Ovary (tissue), 9 donors: Measurements from ENCODE around the gene FIGNL2. TPM values are rescaled to one million over a fixed set of nuclear protein-coding genes. Genes with fewer than 3 reads are reported as not detected.
A peak's percentile ranks its signal among the peaks of the same experiment; 100 is the strongest.

Experiments used
- DNase-seq, 5 donors: peaks; one replicate each; pipeline ENCODE4 v3.0.0-alpha.2; 2019 to 2020
- H3K27ac ChIP-seq, 2 donors: fragments of 200-600 bp; one replicate each; pipeline versions ENCODE4 v1.5.1 to v1.8.0; 2019 to 2022
- H3K27me3 ChIP-seq: fragments of 200-600 bp; one replicate; pipeline ENCODE4 v1.8.0; 2022
- H3K36me3 ChIP-seq: fragments of 200-600 bp; sonication (generic); one replicate; pipeline ENCODE4 v1.5.1; 2019
- H3K4me1 ChIP-seq: one replicate; pipeline ENCODE4 v1.8.1; 2013; ENCODE audit warnings: mild to moderate bottlenecking, moderate library complexity; ENCODE audit not compliant: insufficient read depth
- H3K4me3 ChIP-seq: fragments of 200-600 bp; sonication (generic); one replicate; pipeline ENCODE4 v1.5.1; 2017
- H3K9me3 ChIP-seq, 2 donors: fragments of 200-600 bp in 1 of 2; sonication (generic) in 1 of 2; one replicate each; pipeline versions ENCODE4 v1.5.1 to v1.8.1; 2013 to 2019; ENCODE audit warnings: mild to moderate bottlenecking in 1 of 2, moderate library complexity in 1 of 2
- EP300 ChIP-seq: sonication (generic); formaldehyde crosslinking; IDR thresholded peaks from one replicate; pipeline ENCODE4 v1.6.1; 2017; ENCODE audit warnings: antibody characterized with exemption
- POLR2A ChIP-seq: fragments of 450-650 bp; IDR thresholded peaks from one replicate; pipeline ENCODE4 v1.6.1; 2017; ENCODE audit warnings: antibody characterized with exemption, mild to moderate bottlenecking, moderate library complexity
- WGBS, 3 donors: extraction: QIAGEN DNeasy Blood & Tissue Kit in 1 of 3; methylation state at CpG; one replicate each; pipeline versions ENCODE4 v1.1.5 to v1.1.7; 2013 to 2017; 5-methylcytosine and 5-hydroxymethylcytosine counted together
- intact Hi-C, 4 donors: fragments of 100-400 bp; cut with DNase I; formaldehyde crosslinking; loops; one replicate each; pipeline versions ENCODE4 v1.11.0 to v1.15.1; 2022 to 2023
- polyA plus RNA-seq, 2 donors: library from polyadenylated mRNA; stranded (reverse); fragments of 200-250 nt in 1 of 2; fragments of 350-450 nt in 1 of 2; fragmentation: Illumina TruSeq in 1 of 2; extraction: RNeasy Lipid Tissue Mini Kit (QIAGEN cat#74804) in 1 of 2; gene quantifications; one replicate each; pipeline ENCODE4 v1.2.3, GENCODE V29; 2013 to 2014
- total RNA-seq, 7 donors: library from RNA; depleted of rRNA in 2 of 7; stranded (reverse); fragments of >200 nt in 2 of 7; fragmentation: NEBNext Ultra II Directional in 3 of 7; extraction: Animal tissue kit (Norgen Biotek cat#: 25700) in 3 of 7; gene quantifications; one replicate each; pipeline versions ENCODE4 v1.1.0 to v1.2.4, GENCODE V29; 2016 to 2023
- TF ChIP-seq, protein P1 (sequence below), 3 donors: fragments of 450-650 bp in 2 of 3; fragments of 200-600 bp in 1 of 3; IDR thresholded peaks; one replicate each; pipeline versions ENCODE4 v1.5.1 to v1.8.0; 2016 to 2022; ENCODE audit warnings: antibody characterized with exemption in 3 of 3, mild to moderate bottlenecking in 1 of 3
- donor health status: DM: no; HTN: no; CAD: no; lungs with moderate emphysema.
- donor health status: DM: no; HTN: no; CAD: no.
- donor health status: Bipolar disorder and iron deficiency.
- donor health status: DM: yes; HTN: yes; CAD: no.
- donor health status: DM: no; HTN: no; CAD: no.
- donor health status: DM: yes; HTN: yes; CAD: no.

FIGNL2 gene
- total and polyA plus RNA-seq, 9 donors = 0.11 to 0.50 (median 0.22) TPM

DNA sequence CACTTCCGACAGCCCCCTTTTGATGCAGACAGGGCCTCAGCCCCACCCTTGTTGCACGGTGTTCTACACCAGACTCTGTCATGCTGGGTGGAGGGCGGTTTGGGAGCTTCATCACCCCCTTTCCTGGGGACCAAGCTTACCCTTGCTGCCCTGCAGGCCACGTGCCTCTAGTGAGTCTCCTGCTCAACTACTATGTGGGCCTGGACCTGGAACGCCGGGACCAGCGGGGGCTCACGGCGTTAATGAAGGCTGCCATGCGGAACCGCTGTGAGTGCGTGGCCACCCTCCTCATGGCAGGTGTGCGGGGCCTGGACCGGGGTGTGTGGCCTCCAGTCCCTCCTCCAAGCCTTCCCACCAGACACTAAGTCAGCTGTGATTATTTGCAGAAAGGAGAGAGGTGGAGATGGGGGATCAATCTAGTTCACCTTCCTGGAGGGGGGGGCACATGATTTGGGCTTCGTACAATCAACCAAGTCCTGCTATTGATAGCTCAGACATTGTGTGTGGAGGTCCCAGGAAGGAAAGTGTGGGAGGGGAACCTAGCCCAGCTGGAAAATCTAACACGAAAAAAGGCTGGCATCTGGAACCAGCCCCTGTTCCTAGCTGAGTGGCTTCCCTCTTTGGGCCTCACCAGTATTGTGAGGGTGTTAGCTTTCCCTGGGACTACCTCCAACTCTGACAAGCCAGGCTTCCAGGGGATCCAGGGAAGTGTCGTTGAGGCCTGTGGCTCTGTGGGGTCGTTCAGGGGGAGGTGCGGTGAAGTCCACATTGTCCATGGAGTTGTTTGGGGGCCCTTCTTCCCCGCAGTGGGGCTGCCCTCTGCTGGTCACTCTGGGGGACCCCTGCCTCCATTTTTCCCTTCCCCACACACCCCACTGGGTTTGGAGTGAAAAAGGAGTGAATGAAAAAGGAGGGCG is 41.0 kb upstream of the FIGNL2 start:
- Histone ChIP-seq H3K27me3 (no peaks in the 10 kb centered on the region), H3K36me3 (no peaks in the 10 kb centered on the region), H3K27ac (no peak overlapping the region), H3K4me3 (no peak overlapping the region), H3K4me1 (no peaks in the 10 kb centered on the region), H3K9me3 (no peaks in the 10 kb centered on the region)
- WGBS, 3 donors = 80 to 81% (median 81%) methylated on average over 21 of the region's 21 CpGs
- intact Hi-C loops = no loop called here
- DNase-seq = peak in 1 of 5 donors; percentile 4
- TF ChIP-seq EP300 = no peak
- TF ChIP-seq, protein P1, sequence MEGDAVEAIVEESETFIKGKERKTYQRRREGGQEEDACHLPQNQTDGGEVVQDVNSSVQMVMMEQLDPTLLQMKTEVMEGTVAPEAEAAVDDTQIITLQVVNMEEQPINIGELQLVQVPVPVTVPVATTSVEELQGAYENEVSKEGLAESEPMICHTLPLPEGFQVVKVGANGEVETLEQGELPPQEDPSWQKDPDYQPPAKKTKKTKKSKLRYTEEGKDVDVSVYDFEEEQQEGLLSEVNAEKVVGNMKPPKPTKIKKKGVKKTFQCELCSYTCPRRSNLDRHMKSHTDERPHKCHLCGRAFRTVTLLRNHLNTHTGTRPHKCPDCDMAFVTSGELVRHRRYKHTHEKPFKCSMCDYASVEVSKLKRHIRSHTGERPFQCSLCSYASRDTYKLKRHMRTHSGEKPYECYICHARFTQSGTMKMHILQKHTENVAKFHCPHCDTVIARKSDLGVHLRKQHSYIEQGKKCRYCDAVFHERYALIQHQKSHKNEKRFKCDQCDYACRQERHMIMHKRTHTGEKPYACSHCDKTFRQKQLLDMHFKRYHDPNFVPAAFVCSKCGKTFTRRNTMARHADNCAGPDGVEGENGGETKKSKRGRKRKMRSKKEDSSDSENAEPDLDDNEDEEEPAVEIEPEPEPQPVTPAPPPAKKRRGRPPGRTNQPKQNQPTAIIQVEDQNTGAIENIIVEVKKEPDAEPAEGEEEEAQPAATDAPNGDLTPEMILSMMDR (IDR thresholded peaks at IDR 0.05) = no peak
- TF ChIP-seq POLR2A = no peak

- no peaks in the 10 kb centered on the region for H3K9me3 ChIP-seq
- no peak for DNase-seq
- TF ChIP-seq POLR2A = no peak
- TF ChIP-seq, protein P1 (IDR thresholded peaks at IDR 0.05) = no peak
- no peak for TF ChIP-seq EP300
- H3K4me3 ChIP-seq = no peak overlapping the region
- no peaks in the 10 kb centered on the region for H3K4me1 ChIP-seq
- 69 to 74% (median 73%) methylated on average over 15 of the region's 15 CpGs for WGBS, 3 donors
- no peaks in the 10 kb centered on the region for H3K36me3 ChIP-seq
- H3K27me3 ChIP-seq = no peaks in the 10 kb centered on the region
- intact Hi-C loops = no loop called here
- no peak overlapping the region for H3K27ac ChIP-seq
Measured at GRCh38 chr12:51888316-51889215, 40.0 kb upstream of the FIGNL2 start.

DNA sequence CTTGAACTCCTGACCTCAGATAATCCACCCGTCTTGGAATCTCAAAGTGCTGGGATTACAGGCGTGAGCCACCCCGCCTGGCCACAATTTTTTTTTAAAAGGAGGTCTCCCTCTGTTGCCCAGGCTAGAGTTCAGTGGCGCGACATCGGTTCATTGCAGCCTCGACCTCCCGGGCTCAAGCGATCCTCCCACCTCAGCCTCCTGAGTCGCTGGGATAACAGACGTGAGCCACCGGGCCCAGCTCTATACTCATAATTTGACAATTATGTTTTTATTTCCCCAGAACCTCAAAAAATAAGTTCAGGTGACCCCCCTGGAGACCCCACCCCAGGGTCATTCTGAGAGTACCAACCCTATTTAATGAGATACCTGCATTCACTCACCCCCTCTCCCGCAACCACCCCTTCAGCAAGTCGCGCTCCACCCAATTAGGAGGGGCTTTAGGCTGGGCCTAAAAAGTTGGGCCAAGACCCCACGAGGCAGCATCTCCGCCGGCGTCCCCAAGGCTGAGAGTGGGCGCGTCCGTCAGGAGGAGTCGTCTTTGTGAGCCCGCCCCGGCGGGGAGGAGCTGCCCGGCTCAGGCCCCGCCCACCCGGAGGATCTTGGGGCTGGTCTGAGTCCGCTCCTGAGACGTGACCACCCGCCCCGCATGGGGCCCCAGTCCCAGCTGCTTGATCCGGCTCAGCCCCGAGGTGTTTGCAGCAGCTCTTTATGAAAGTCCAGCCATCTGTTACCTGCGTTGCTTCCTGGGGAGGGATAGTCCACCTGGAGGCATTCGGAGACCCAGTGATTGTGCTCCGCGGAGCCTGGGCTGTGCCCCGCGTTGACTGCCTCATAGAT is 39.2 kb upstream of the FIGNL2 start, which contains the start of gene ANKRD33:
TSS of gene ANKRD33 (plus strand) at position 628 of the 840 bp plus-strand sequence. CDS start at position 712, 84 bp downstream.
- Histone ChIP-seq H3K36me3 (no peaks in the 10 kb centered on the region), H3K27me3 (no peaks in the 10 kb centered on the region), H3K4me1 (no peaks in the 10 kb centered on the region), H3K27ac (no peak within 1 kb of the TSS), H3K9me3 (no peaks in the 10 kb centered on the region), H3K4me3 (no peak within 1 kb of the TSS)
- TF ChIP-seq EP300 (no peak), POLR2A (no peak)
- TF ChIP-seq, protein P1 (IDR thresholded peaks at IDR 0.05) = no peak
- peak in 1 of 5 donors; percentile 8 for DNase-seq
- intact Hi-C loops = no loop called here
- 38 to 46% (median 41%) methylated on average over 41 of the region's 41 CpGs for WGBS, 3 donors
